MCF 10A (cell line): Measurements from ENCODE around the gene CERS6. TPM values are rescaled to one million over a fixed set of nuclear protein-coding genes. Genes with fewer than 3 reads are reported as not detected.

Experiments
- BruUV-seq: library from RNA; stranded (reverse); fragments of 400-500 nt; replicated peaks from 2 replicates; lab custom pipeline; 2021; lab: Mats Ljungman, UMichigan
- CTCF ChIA-PET: fragments of 300-600 bp; sonication (Branson Sonifier 250); formaldehyde crosslinking; extraction: SDS; loops from one replicate; lab custom pipeline; 2021; ENCODE audit warnings: antibody characterized with exemption, inconsistent platforms; lab: Yijun Ruan, JAX
- POLR2A ChIA-PET: fragments of 300-600, 350-650 bp; sonication (Branson Sonifier 250); formaldehyde crosslinking; extraction: SDS; loops from one replicate; lab custom pipeline; 2020; ENCODE audit warnings: antibody characterized with exemption, inconsistent platforms; lab: Yijun Ruan, JAX
- DNase-seq: peaks from one replicate; pipeline ENCODE4 v3.0.0-alpha.2; 2018; ENCODE audit not compliant: unreplicated experiment
- H3K27ac Mint-ChIP-seq: one replicate; pipeline ENCODE4 v1.8.0; 2022; ENCODE audit warnings: mild to moderate bottlenecking, low read depth, mixed read lengths; ENCODE audit not compliant: unreplicated experiment
- H3K27me3 Mint-ChIP-seq: one replicate; pipeline ENCODE4 v1.8.0; 2022; ENCODE audit warnings: mixed read lengths; ENCODE audit not compliant: insufficient read depth, unreplicated experiment
- H3K36me3 Mint-ChIP-seq: one replicate; pipeline ENCODE4 v1.8.0; 2022; ENCODE audit warnings: mild to moderate bottlenecking, moderate library complexity, mixed read lengths; ENCODE audit not compliant: insufficient read depth, unreplicated experiment
- H3K4me1 Mint-ChIP-seq: one replicate; pipeline ENCODE4 v1.8.0; 2022; ENCODE audit warnings: mixed read lengths; ENCODE audit not compliant: insufficient read depth, unreplicated experiment
- H3K4me3 Mint-ChIP-seq: one replicate; pipeline ENCODE4 v1.8.0; 2022; ENCODE audit warnings: mild to moderate bottlenecking, moderate library complexity, mixed read lengths; ENCODE audit not compliant: unreplicated experiment
- H3K9me3 Mint-ChIP-seq: one replicate; pipeline ENCODE4 v1.8.0; 2022; ENCODE audit warnings: mixed read lengths; ENCODE audit not compliant: unreplicated experiment
- CTCF ChIP-seq: fragments of 200-600 bp; IDR thresholded peaks from one replicate; pipeline ENCODE4 v1.8.0; 2022; ENCODE audit warnings: antibody characterized with exemption, mild to moderate bottlenecking; ENCODE audit not compliant: unreplicated experiment
- intact Hi-C: fragments of 100-400 bp; cut with micrococcal nuclease; formaldehyde crosslinking; loops from 2 replicates; pipeline ENCODE4 v1.14.1; 2022
- total RNA-seq: library from RNA; stranded (reverse); gene quantifications from 2 replicates; pipeline ENCODE4 v1.2.3, GENCODE V29; 2022

Gene CERS6
- total RNA-seq, 1 experiment from 2014 or later = 27.4 TPM

DNA sequence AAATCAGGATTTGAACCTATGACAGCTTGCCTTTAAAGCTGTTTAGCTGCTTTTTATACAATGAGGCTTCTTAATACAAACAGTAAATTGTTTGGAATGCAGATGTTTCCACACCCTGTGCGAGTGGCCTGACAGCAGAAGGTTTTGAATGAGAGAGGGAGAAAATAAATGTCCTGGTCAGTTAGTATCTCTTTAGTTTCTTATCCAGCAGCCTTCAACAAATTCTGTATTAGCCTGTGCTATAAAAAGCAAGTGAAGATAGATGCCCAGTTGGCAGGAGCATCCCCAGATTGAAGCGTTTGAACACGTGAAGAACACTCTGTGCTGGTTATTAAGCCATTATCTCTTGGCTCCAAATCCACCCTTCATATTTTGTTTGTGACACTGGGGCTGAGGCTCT lies 70.6 kb downstream of the CERS6 start:
- H3K36me3 Mint-ChIP-seq = no peaks in the 10 kb centered on the region
- peak overlapping the region; percentile 64 for H3K27ac Mint-ChIP-seq
- H3K9me3 Mint-ChIP-seq = no peaks in the 10 kb centered on the region
- DNase-seq = no peak
- ChIA-PET POLR2A (interaction anchor here (0.8 to 2.5 kb wide), 7 partner anchors 11 to 81 kb away, joined by 5 to 13 read pairs (median 7); no protein-coding TSS in a partner anchor), CTCF (interaction anchor here (1.0 to 1.8 kb wide), 4 partner anchors 51 to 179 kb away, joined by 3 to 6 read pairs (median 4); no protein-coding TSS in a partner anchor)
- no TSS peak for BruUV-seq
- no peak for TF ChIP-seq CTCF
- intact Hi-C loops = no loop called here
- peaks cover 59% of the 10 kb centered on the region for H3K4me1 Mint-ChIP-seq
- H3K4me3 Mint-ChIP-seq = no peak overlapping the region
- H3K27me3 Mint-ChIP-seq = no peaks in the 10 kb centered on the region

GRCh38 chr2:168528016-168528415 lies 71.9 kb downstream of the CERS6 start:
- Mint-ChIP-seq H3K27me3 (no peaks in the 10 kb centered on the region), H3K4me1 (peaks cover 62% of the 10 kb centered on the region), H3K4me3 (no peak overlapping the region), H3K9me3 (no peaks in the 10 kb centered on the region), H3K27ac (peak overlapping the region; percentile 81), H3K36me3 (no peaks in the 10 kb centered on the region)
- ChIA-PET CTCF (interaction anchor here (0.6 kb wide), 1 partner anchor 55 kb away, joined by 4 read pairs; no protein-coding TSS in a partner anchor), POLR2A (interaction anchor here (0.7 to 1.5 kb wide), 8 partner anchors 9 to 144 kb away, joined by 3 to 5 read pairs (median 3); partner anchors contain the start of gene CERS6)
- no peak for TF ChIP-seq CTCF
- no peak for DNase-seq
- intact Hi-C loops = no loop called here
- no TSS peak for BruUV-seq

DNA sequence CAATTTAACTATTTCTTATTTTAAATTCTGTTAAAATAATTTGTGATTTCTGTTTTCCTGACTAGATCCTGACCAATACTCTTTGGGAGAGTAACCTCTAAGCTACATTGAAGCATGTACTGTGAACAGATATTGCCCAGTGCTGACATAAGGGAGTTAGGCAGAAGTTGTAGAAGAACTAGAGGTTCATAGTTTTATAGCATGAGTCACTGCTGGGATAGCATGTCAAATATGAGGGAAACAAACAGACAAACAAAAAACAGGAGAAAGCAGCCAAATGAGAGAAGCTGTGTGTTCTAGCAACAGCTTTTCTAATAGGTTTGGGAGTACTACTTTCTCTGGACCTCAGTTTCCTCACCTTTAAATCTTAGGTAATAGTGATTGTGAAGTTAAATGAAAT lies 72.4 kb downstream of the CERS6 start:
- Mint-ChIP-seq H3K27me3 (no peaks in the 10 kb centered on the region), H3K9me3 (no peaks in the 10 kb centered on the region), H3K36me3 (no peaks in the 10 kb centered on the region), H3K4me3 (no peak overlapping the region), H3K27ac (peak overlapping the region; percentile 81), H3K4me1 (peaks cover 65% of the 10 kb centered on the region)
- intact Hi-C loops = no loop called here
- BruUV-seq = no TSS peak
- ChIA-PET CTCF (interaction anchor here (0.6 kb wide), 1 partner anchor 55 kb away, joined by 4 read pairs; no protein-coding TSS in a partner anchor), POLR2A (interaction anchor here (0.6 to 1.5 kb wide), 8 partner anchors 10 to 73 kb away, joined by 3 to 5 read pairs (median 3); partner anchors contain the start of gene CERS6)
- no peak for TF ChIP-seq CTCF
- DNase-seq = no peak

- no peak for TF ChIP-seq CTCF
- no TSS peak for BruUV-seq
- Mint-ChIP-seq H3K4me1 (peaks cover 65% of the 10 kb centered on the region), H3K36me3 (no peaks in the 10 kb centered on the region), H3K27ac (peak overlapping the region; percentile 81), H3K4me3 (no peak overlapping the region), H3K27me3 (no peaks in the 10 kb centered on the region), H3K9me3 (no peaks in the 10 kb centered on the region)
- CTCF ChIA-PET = interaction anchor here (0.5 to 0.7 kb wide), 2 partner anchors 8 to 558 kb away, joined by 3 to 5 read pairs; no protein-coding TSS in a partner anchor
- no peak for DNase-seq
- POLR2A ChIA-PET = interaction anchor here (0.6 to 1.8 kb wide), 11 partner anchors 9 to 74 kb away, joined by 3 to 9 read pairs (median 3); partner anchors contain the start of gene CERS6
- intact Hi-C loops = no loop called here
Observed at GRCh38 chr2:168529054-168529833, 73.2 kb downstream of the CERS6 start.
